Hepatocyte (in vitro differentiated cells): ENCODE data around the gene COL19A1. TPM values are rescaled to one million over a fixed set of nuclear protein-coding genes. Genes with fewer than 3 reads are reported as not detected.

ENCODE experiments used
- DNase-seq: peaks from one replicate; pipeline ENCODE4 v3.0.0-alpha.2; 2016; ENCODE audit warnings: low spot score
- H2AFZ ChIP-seq: fragments of 200-600 bp; sonication (generic); 2 replicates; pipeline ENCODE4 v1.6.0; 2016; ENCODE audit warnings: antibody characterized with exemption, mild to moderate bottlenecking
- H3K27ac ChIP-seq: fragments of 200-600 bp; sonication (generic); 2 replicates; pipeline ENCODE4 v1.5.1; 2016; ENCODE audit warnings: mild to moderate bottlenecking
- H3K27me3 ChIP-seq: fragments of 200-600 bp; sonication (generic); 2 replicates; pipeline ENCODE4 v1.6.1; 2016
- H3K36me3 ChIP-seq: fragments of 200-600 bp; sonication (generic); replicated peaks from 2 replicates; pipeline ENCODE4 v1.5.1; 2016; ENCODE audit warnings: low read depth; ENCODE audit not compliant: insufficient read depth
- H3K4me1 ChIP-seq: fragments of 200-600 bp; sonication (generic); 2 replicates; pipeline ENCODE4 v1.5.1; 2016; ENCODE audit warnings: mild to moderate bottlenecking, moderate library complexity; ENCODE audit not compliant: insufficient read depth
- H3K4me2 ChIP-seq: fragments of 200-600 bp; sonication (generic); 2 replicates; pipeline ENCODE4 v1.6.0; 2016
- H3K4me3 ChIP-seq: fragments of 200-600 bp; sonication (generic); 2 replicates; pipeline ENCODE4 v1.5.1; 2016; ENCODE audit warnings: mild to moderate bottlenecking
- H3K79me2 ChIP-seq: fragments of 200-600 bp; sonication (generic); 2 replicates; pipeline ENCODE4 v1.6.0; 2017; ENCODE audit warnings: mild to moderate bottlenecking
- H3K9me2 ChIP-seq: fragments of 200-600 bp; sonication (generic); replicated peaks from 2 replicates; pipeline ENCODE4 v1.6.0; 2017; ENCODE audit warnings: mild to moderate bottlenecking; ENCODE audit not compliant: insufficient read depth
- H3K9me3 ChIP-seq: fragments of 200-600 bp; sonication (generic); 2 replicates; pipeline ENCODE4 v1.5.1; 2016; ENCODE audit warnings: low read depth, mild to moderate bottlenecking
- H4K20me1 ChIP-seq: fragments of 200-600 bp; sonication (generic); 2 replicates; pipeline ENCODE4 v1.6.0; 2016; ENCODE audit warnings: mild to moderate bottlenecking; ENCODE audit not compliant: insufficient read depth, poor library complexity, severe bottlenecking
- EZH2 ChIP-seq: fragments of 200-600 bp; sonication (generic); IDR thresholded peaks from 2 replicates; pipeline ENCODE4 v1.6.1; 2016; ENCODE audit warnings: antibody characterized with exemption, mild to moderate bottlenecking, borderline replicate concordance
- EZH2phosphoT487 ChIP-seq: fragments of 200-600 bp; sonication (generic); IDR thresholded peaks from one replicate; pipeline ENCODE4 v1.6.1; 2018; ENCODE audit warnings: antibody characterized with exemption, mild to moderate bottlenecking, low read depth, moderate library complexity; ENCODE audit not compliant: unreplicated experiment, severe bottlenecking
- whole genome bisulfite sequencing: methylation state at CpG from one replicate; pipeline ENCODE4 v1.1.6; 2016; ENCODE audit warnings: low lambda C conversion rate; ENCODE audit errors: missing lambda C conversion rate; 5-methylcytosine and 5-hydroxymethylcytosine counted together
- polyA plus RNA-seq: library from polyadenylated mRNA; unstranded; fragments of >200 nt; fragmentation: Nextera tagmentation; extraction: Ambion mirVana; gene quantifications from 2 replicates; pipeline ENCODE4 v1.2.1, GENCODE V29; 2016
- total RNA-seq: library from RNA; depleted of rRNA; stranded (reverse); fragments of >200 nt; gene quantifications from 2 replicates; pipeline ENCODE4 v1.2.3, GENCODE V29; 2014
- TF ChIP-seq, protein P1 (sequence below): fragments of 200-600 bp; sonication (generic); IDR thresholded peaks from 2 replicates; pipeline ENCODE4 v1.5.1; 2016; ENCODE audit warnings: antibody characterized with exemption, mild to moderate bottlenecking; ENCODE audit not compliant: poor library complexity

Gene COL19A1
- total and polyA plus RNA-seq, 2 experiments from 2014 or later, result 1.1 to 1.2 TPM

DNA sequence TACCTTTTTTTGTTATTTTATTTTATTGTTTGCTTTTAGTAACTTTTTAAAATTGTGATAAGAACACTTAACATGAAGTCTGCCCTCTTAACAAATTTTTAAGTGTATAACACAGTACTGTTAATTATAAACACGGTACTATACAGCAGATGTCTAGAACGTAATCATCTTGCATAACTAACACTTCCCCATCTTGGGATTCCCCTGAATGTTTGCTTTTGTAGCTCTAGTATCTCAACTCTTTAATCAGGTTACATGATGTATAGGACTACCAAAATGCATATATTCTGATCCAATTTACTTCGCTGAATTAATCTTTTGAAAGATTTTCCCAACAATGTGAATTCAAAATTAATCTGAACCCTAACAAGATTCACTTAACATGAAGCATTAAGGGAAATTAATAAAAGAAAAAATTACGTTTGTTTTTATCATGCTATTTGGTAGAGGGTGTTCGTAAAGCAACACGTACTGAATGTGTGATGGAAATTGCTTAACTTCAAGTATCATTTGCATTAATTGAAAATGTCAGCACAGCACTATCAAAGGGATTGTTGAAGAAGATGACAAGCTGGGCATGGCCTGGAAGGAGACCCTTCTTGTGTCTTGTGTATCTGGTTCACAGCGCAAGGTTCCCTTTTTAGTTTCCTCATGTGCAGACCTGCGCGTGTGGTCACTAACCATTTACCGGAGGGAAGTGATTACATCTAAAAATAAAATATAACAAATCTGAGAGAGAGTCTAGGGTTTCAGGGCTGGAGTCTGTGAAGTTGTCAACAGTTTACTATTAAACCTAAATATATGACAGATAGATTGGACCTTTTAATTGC lies 15.2 kb downstream of the COL19A1 start:
- no peak overlapping the region for H2AFZ ChIP-seq
- no peaks in the 10 kb centered on the region for H3K9me2 ChIP-seq
- TF ChIP-seq, protein P1, sequence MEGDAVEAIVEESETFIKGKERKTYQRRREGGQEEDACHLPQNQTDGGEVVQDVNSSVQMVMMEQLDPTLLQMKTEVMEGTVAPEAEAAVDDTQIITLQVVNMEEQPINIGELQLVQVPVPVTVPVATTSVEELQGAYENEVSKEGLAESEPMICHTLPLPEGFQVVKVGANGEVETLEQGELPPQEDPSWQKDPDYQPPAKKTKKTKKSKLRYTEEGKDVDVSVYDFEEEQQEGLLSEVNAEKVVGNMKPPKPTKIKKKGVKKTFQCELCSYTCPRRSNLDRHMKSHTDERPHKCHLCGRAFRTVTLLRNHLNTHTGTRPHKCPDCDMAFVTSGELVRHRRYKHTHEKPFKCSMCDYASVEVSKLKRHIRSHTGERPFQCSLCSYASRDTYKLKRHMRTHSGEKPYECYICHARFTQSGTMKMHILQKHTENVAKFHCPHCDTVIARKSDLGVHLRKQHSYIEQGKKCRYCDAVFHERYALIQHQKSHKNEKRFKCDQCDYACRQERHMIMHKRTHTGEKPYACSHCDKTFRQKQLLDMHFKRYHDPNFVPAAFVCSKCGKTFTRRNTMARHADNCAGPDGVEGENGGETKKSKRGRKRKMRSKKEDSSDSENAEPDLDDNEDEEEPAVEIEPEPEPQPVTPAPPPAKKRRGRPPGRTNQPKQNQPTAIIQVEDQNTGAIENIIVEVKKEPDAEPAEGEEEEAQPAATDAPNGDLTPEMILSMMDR, result no peak
- no peak for TF ChIP-seq EZH2phosphoT487
- no peak for TF ChIP-seq EZH2
- no peak overlapping the region for H3K4me2 ChIP-seq
- H3K4me1 ChIP-seq, result no peaks in the 10 kb centered on the region
- no peaks in the 10 kb centered on the region for H4K20me1 ChIP-seq
- H3K9me3 ChIP-seq, result no peaks in the 10 kb centered on the region
- 92% methylated on average over 10 of the region's 10 CpGs for WGBS
- no peak for DNase-seq
- no peaks in the 10 kb centered on the region for H3K27me3 ChIP-seq
- H3K36me3 ChIP-seq, result no peaks in the 10 kb centered on the region
- H3K79me2 ChIP-seq, result no peaks in the 10 kb centered on the region
- H3K4me3 ChIP-seq, result no peak overlapping the region
- H3K27ac ChIP-seq, result no peak overlapping the region

DNA sequence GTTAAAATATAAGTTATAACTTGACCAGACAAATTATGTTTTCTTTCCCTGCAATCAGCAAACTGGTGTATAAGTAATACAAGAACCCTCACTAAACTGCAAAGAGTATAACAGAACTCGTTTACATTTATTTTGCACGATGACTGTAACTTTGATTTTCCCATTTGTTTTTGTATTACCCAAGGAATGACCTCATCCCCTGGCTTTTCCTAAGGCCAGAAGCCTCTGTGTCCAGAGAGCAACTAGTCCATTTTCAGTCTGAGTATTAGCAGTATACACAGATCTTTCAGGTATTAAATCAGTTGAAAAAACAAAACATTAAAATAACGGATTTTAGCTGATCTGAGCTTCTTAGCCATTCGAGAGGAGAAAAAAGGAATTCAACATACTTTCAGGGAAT lies 17.2 kb downstream of the COL19A1 start:
- Histone ChIP-seq H3K4me1 (no peaks in the 10 kb centered on the region), H3K9me2 (no peaks in the 10 kb centered on the region), H3K79me2 (no peaks in the 10 kb centered on the region), H3K36me3 (no peaks in the 10 kb centered on the region), H2AFZ (no peak overlapping the region), H3K4me3 (no peak overlapping the region), H4K20me1 (no peaks in the 10 kb centered on the region), H3K27me3 (no peaks in the 10 kb centered on the region), H3K9me3 (no peaks in the 10 kb centered on the region), H3K4me2 (no peak overlapping the region), H3K27ac (no peak overlapping the region)
- TF ChIP-seq, protein P1, result no peak
- TF ChIP-seq EZH2 (no peak), EZH2phosphoT487 (no peak)
- no peak for DNase-seq
- 82% methylated on average over 4 of the region's 4 CpGs for WGBS

DNA sequence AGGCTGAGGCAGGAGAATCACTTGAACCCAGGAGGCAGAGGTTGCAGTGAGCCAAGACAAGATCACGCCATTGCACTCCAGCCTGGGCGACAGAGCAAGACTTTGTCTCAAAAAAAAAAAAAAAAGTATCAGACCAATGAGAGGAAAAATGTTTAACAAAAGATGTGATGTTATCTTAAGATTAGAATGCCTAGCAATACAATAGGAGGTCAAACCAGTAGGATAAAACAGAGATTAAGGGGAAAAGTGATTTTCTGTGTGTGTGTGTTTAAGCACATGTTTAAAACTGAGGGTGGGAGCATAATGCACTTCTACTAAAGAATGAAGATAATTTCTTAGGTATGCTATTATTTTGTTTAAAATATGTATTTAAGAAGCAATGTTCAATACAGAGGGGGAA lies 17.9 kb downstream of the COL19A1 start:
- WGBS, result 89% methylated on average over 2 of the region's 2 CpGs
- no peak for TF ChIP-seq EZH2phosphoT487
- TF ChIP-seq, protein P1, result no peak
- no peak for TF ChIP-seq EZH2
- no peaks in the 10 kb centered on the region for H3K36me3 ChIP-seq

More for the DNA sequence above, 17.9 kb downstream of the COL19A1 start:
- H3K4me1 ChIP-seq, result no peaks in the 10 kb centered on the region
- H3K79me2 ChIP-seq, result no peaks in the 10 kb centered on the region
- DNase-seq, result no peak
- no peak overlapping the region for H3K27ac ChIP-seq
- no peak overlapping the region for H3K4me3 ChIP-seq
- no peaks in the 10 kb centered on the region for H3K9me3 ChIP-seq
- no peak overlapping the region for H3K4me2 ChIP-seq
- H4K20me1 ChIP-seq, result no peaks in the 10 kb centered on the region
- no peaks in the 10 kb centered on the region for H3K9me2 ChIP-seq
- no peak overlapping the region for H2AFZ ChIP-seq
- H3K27me3 ChIP-seq, result no peaks in the 10 kb centered on the region
